ENCODE data around the gene ITPR3. TPM values are rescaled to one million over a fixed set of nuclear protein-coding genes. Genes with fewer than 3 reads are reported as not detected.

ITPR3 gene
- total RNA-seq, 1 donor from 2014 or later = 21.6 TPM

DNA sequence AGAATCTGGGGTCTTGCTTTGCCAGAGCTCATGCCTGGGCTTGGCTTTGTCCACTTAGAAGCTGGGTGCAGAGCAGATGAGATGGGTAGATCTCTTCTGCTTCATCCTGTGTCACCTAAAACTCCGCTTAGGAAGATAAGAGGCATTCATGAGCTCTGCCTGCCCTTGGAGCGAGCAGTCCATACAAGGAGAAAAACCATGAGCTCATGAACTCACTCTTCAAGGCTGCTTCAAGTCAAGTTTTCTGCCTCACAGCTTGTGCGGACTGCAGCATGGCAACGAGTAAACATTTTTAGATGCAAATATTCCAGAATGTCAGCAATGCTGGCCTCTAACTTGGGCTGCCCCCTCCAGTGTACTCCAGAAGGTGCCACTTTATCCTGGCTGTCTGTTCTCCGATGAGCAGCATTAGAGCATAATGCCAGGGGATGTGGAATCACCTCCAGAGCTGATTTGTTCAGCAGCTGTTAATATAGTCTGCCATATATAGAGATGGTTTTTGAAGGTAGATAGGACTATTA lies 101.0 kb downstream of the ITPR3 start:
- no peaks in the 10 kb centered on the region for H3K27me3 Mint-ChIP-seq (ENCODE audit: unreplicated experiment)
- H3K4me1 Mint-ChIP-seq (ENCODE audit: unreplicated experiment) = peaks cover 11% of the 10 kb centered on the region
- peaks cover 5% of the 10 kb centered on the region for H3K36me3 Mint-ChIP-seq (ENCODE audit: unreplicated experiment)
- no peak overlapping the region for H3K27ac Mint-ChIP-seq (ENCODE audit: unreplicated experiment)
- DNase-seq (ENCODE audit: extremely low spot score, unreplicated experiment) = no peak
- no peak overlapping the region for H3K4me3 Mint-ChIP-seq (ENCODE audit: unreplicated experiment)
- TF ChIP-seq, protein P1, sequence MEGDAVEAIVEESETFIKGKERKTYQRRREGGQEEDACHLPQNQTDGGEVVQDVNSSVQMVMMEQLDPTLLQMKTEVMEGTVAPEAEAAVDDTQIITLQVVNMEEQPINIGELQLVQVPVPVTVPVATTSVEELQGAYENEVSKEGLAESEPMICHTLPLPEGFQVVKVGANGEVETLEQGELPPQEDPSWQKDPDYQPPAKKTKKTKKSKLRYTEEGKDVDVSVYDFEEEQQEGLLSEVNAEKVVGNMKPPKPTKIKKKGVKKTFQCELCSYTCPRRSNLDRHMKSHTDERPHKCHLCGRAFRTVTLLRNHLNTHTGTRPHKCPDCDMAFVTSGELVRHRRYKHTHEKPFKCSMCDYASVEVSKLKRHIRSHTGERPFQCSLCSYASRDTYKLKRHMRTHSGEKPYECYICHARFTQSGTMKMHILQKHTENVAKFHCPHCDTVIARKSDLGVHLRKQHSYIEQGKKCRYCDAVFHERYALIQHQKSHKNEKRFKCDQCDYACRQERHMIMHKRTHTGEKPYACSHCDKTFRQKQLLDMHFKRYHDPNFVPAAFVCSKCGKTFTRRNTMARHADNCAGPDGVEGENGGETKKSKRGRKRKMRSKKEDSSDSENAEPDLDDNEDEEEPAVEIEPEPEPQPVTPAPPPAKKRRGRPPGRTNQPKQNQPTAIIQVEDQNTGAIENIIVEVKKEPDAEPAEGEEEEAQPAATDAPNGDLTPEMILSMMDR (IDR thresholded peaks at IDR 0.05) = no peak
- H3K9me3 Mint-ChIP-seq (ENCODE audit: unreplicated experiment) = no peaks in the 10 kb centered on the region

DNA sequence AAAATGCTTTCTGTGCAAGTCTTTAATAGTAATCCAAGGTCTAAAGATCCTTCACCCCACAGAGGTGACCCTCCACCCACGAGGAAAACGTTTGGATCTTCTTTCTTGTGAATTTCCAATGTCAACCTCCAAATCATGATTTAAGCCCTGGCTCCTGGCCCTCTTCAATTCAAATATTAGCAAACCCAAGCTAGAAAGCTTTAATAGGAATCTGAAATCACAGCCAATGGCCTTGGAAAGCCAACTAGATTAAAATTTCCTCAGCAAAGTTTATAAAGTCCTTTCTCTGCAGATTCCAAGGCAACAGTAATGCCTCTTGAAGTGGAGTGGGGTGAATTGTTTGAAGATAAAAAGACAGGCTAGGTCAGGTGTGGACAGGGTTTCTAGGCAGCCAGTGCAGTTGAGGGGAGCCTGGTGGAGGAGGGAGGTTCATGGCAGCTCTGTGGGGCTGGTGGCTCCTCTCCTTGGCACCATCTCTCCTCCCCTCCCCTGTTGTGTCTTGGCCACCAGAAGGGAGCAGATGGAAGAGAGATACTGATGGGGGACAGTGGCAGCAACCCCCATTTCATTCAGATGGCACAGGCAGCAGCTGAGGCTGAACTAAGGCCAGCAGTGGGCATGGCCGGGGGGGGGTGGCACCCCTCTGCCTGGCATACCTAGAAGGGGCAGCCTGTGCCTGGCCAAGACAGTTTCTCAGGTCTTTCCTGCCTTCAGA lies 102.4 kb downstream of the ITPR3 start:
- DNase-seq (ENCODE audit: extremely low spot score, unreplicated experiment) = no peak

DNA sequence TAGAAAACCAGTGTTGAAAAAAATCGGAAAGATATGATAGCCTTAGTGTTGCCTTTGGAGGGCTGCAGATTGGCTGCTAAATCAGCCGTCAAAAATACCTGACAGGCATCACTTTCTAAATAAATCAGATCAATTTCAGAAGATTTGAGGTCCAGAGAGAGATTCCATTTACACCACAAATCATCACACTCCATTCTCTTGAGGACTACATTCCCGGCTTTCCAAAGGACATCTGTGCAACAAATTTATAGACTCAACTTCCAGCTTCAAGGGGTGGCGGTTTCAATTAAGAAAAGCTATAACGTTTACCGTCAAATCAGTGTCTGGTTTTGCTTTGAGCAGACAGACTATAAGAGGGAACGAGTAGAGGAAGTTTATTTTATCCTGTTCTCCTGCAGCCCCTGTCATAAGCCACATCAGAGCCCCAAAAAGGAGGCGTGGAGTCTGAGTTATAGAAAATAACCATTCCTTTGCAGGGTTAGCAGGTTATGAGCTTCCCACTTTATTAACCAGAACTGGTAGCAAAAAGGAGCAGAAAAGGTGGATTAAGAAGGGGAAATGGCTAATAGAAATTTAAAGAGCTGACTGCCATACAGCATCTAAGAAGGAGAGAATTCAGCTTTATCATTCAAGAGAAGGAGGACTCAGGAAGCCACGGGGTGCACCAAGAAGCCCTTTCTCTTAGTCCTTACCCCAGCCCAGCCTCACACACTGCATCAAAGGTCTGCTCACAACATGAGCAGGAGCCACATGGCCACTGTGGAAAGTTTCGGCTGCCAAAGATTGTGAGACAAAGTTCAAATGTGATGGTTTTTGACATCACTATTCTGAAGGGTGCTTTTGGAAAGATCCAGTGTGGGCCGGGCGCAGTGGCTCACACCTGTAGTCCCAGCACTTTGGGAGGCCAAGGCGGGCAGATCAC lies 103.2 kb downstream of the ITPR3 start:
- Mint-ChIP-seq H3K27me3 (ENCODE audit: unreplicated experiment) (no peaks in the 10 kb centered on the region), H3K36me3 (ENCODE audit: unreplicated experiment) (peaks cover 5% of the 10 kb centered on the region), H3K27ac (ENCODE audit: unreplicated experiment) (no peak overlapping the region), H3K4me3 (ENCODE audit: unreplicated experiment) (no peak overlapping the region), H3K4me1 (ENCODE audit: unreplicated experiment) (no peaks in the 10 kb centered on the region), H3K9me3 (ENCODE audit: unreplicated experiment) (no peaks in the 10 kb centered on the region)
- TF ChIP-seq, protein P1 (IDR thresholded peaks at IDR 0.05) = no peak
- no peak for DNase-seq (ENCODE audit: extremely low spot score, unreplicated experiment)

More for the DNA sequence above, 102.4 kb downstream of the ITPR3 start:
- Mint-ChIP-seq H3K27ac (ENCODE audit: unreplicated experiment) (no peak overlapping the region), H3K4me3 (ENCODE audit: unreplicated experiment) (no peak overlapping the region), H3K36me3 (ENCODE audit: unreplicated experiment) (peaks cover 5% of the 10 kb centered on the region), H3K9me3 (ENCODE audit: unreplicated experiment) (no peaks in the 10 kb centered on the region), H3K4me1 (ENCODE audit: unreplicated experiment) (peaks cover under 1% of the 10 kb centered on the region), H3K27me3 (ENCODE audit: unreplicated experiment) (no peaks in the 10 kb centered on the region)
- TF ChIP-seq, protein P1 (IDR thresholded peaks at IDR 0.05) = no peak

DNA sequence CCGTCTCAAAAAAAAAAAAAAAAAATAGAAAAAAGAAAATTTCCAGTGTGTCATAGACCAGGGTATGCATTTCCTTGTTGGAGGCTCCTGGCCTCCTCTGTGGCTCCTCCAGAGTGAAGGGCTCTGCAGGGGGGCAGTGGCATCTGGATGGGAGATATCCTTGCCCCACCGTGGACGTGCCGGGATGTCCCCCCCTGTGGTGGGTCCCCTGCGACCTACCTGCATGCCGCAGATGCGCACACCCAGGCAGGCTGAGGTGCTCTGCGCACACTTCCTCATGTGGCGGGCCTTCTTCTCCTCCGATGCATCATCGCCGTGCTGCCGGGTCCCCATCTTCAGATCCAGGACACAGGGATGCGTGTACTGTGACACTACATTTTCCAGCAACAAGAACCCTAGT lies 104.1 kb downstream of the ITPR3 start:
- TF ChIP-seq, protein P1 (IDR thresholded peaks at IDR 0.05) = no peak
- Mint-ChIP-seq H3K4me3 (ENCODE audit: unreplicated experiment) (no peak overlapping the region), H3K27ac (ENCODE audit: unreplicated experiment) (no peak overlapping the region), H3K27me3 (ENCODE audit: unreplicated experiment) (no peaks in the 10 kb centered on the region), H3K36me3 (ENCODE audit: unreplicated experiment) (peaks cover 5% of the 10 kb centered on the region), H3K4me1 (ENCODE audit: unreplicated experiment) (no peaks in the 10 kb centered on the region), H3K9me3 (ENCODE audit: unreplicated experiment) (no peaks in the 10 kb centered on the region)
- no peak for DNase-seq (ENCODE audit: extremely low spot score, unreplicated experiment)
